ENCODE results near the gene NFASC.

The NFASC gene

DNA sequence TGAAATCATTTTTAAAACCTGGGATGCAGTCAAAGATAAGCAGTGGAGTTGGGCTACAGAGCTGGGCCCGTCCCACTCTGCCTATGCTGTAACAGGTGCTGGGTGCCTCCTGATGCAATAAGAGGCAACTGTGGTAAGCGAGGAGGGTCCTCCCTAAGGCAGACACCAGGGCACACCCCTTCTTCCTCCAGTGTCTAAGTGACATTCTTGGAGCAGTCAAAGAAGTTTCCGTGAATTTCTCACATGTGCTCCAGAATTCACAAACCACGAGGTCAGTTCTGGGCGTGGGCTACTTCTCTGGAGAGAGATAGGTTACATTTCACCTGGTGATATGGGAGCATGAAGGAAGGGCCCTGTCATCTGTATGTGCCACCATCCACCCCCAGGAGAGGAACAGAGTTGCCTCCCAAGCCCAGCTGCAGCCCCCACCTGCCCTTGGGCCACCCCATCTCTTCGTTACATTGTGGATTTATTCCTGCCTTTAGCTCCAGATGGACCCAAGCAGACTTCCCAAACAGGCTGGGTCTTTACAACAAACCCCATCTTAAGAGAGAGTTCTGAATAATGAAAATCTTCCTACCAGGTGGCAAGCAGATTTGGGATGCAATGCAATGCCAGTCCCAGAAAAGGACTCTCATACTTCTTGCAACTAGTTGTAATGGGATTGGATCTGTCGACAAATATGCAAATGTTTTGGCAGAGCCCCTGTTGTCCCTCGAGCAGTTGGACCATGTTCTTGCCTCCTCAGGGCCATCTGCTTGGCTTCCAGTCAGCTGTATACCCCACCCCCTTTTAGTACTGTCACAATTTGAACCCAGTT lies 89.9 kb downstream of the NFASC start:
- no peak for DNase-seq (ENCODE audit: low read depth in 1 of 2, low spot score in 1 of 2)
- in situ Hi-C loops (cut with HindIII; ENCODE audit: low pct_unique_long_range_greater_than_20kb, low sequenced_read_pairs) = no loop called here
- no peak for TF ChIP-seq JUND (IDR thresholded peaks at IDR 0.05; ENCODE audit: low read depth)

DNA sequence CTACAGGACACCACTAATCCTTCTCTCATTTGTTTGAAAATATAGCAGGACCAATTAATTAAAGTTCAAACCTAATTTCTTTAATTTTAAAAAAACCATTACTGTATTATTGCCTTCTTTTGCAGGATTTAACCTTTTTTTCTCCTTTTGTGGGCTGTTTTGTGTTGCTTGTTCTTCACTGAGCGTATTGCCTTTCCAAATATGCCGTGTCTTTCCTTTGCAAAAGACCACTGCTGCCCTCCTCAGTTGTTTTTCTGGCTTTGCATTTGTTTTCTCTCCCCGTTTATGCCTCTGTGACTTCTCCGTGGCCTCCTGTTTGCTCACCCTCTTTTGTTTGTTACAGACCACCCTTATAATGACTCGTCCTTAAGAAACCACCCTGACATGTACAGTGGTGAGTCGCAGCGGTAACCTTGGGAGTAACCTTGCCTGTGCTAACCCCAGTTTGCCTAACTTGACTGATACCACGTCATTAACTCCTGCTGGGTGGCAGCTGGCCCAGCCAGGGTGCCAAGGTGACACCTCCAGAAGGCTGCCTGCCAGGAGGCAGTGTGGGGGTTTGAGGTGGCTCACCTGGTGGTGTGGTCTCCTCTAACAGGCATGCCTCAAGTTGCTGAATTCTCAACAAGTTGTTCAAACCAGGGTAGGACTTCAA lies 91.2 kb downstream of the NFASC start:
- in situ Hi-C loops (cut with HindIII; ENCODE audit: low pct_unique_long_range_greater_than_20kb, low sequenced_read_pairs) = no loop called here
- no peak for TF ChIP-seq JUND (IDR thresholded peaks at IDR 0.05; ENCODE audit: low read depth)
- DNase-seq (ENCODE audit: low read depth in 1 of 2, low spot score in 1 of 2) = no peak

DNA sequence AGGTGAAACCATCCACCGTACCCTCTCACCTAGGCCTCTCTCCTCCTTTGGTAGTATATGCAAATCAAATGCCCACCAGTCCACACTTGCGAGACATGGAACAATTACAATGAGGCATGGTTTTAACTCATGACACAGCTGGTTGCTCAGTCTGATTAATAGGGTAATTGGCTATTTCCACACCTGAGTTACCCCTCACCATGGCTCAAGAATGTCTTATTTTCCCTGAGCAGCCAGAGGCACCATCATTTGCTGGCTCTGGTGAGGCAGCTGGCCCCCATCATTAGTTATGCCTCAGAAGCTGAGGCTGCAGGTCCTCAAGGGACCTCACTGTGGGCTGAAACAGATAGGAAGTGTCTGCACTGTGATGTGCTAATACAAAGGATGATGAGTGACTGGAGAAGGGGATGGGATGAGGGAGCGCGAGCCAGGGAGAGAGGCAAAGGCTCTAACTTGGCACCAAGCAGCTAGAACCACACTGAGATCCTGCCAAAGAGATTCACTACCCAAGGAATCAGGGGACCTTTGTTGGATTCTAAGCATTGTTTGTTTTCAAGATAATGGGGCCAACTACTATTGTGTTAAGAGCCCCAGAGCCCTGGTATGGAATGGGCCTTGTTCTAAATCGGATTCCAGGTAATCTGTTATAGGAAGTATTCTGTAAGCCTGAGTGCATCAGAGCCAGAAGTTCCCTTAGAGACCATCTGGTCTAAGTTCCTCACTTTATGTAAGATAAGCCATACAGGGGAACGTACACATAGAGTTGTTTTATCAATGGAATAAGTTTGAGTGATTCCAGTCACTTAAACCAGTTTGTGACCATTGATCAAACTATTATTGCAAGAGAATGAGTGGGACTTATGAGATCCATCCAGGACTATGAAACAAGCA lies 92.3 kb downstream of the NFASC start:
- no peak for TF ChIP-seq JUND (IDR thresholded peaks at IDR 0.05; ENCODE audit: low read depth)
- DNase-seq (ENCODE audit: low read depth in 1 of 2, low spot score in 1 of 2) = no peak
- in situ Hi-C loops (cut with HindIII; ENCODE audit: low pct_unique_long_range_greater_than_20kb, low sequenced_read_pairs) = no loop called here

DNA sequence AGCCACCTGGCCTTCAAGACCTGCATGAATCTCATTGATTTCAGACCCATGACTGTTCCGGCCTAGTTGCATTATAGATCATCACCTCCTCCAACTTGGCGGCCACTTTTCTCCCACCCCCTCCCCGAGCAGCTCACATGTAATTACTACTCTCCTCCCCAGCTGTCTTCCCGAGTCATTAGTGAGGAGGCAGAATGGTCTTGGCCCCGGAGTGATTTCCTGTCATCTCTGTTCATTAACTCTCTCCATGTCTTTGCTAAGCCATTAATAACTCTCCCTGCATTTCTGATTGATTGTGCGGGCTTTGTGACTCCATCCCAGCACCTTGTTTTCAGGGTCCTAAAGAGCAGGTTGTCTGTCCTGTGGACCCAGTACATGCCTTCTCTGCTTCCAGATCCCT lies 96.8 kb downstream of the NFASC start:
- TF ChIP-seq JUND (IDR thresholded peaks at IDR 0.05; ENCODE audit: low read depth) = no peak
- in situ Hi-C loops (cut with HindIII; ENCODE audit: low pct_unique_long_range_greater_than_20kb, low sequenced_read_pairs) = no loop called here
- no peak for DNase-seq (ENCODE audit: low read depth in 1 of 2, low spot score in 1 of 2)

DNA sequence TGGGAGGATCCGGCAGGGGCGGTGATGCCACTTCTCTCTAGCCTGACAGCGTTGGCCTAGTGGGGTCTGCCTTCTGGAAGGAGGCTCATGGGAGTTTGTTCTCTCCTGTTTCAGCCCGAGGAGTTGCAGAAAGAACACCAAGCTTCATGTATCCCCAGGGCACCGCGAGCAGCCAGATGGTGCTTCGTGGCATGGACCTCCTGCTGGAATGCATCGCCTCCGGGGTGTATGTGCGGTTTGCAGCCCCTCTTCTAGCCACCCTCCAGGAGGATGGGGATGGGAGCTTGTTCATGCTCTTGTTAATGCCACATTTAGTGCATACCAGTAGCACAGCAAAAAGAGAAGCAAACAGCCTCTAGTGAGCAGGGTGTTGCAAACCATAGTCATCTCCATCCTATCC lies 97.5 kb downstream of the NFASC start:
- DNase-seq (ENCODE audit: low read depth in 1 of 2, low spot score in 1 of 2) = no peak
- TF ChIP-seq JUND (IDR thresholded peaks at IDR 0.05; ENCODE audit: low read depth) = no peak
- in situ Hi-C loops (cut with HindIII; ENCODE audit: low pct_unique_long_range_greater_than_20kb, low sequenced_read_pairs) = no loop called here

DNA sequence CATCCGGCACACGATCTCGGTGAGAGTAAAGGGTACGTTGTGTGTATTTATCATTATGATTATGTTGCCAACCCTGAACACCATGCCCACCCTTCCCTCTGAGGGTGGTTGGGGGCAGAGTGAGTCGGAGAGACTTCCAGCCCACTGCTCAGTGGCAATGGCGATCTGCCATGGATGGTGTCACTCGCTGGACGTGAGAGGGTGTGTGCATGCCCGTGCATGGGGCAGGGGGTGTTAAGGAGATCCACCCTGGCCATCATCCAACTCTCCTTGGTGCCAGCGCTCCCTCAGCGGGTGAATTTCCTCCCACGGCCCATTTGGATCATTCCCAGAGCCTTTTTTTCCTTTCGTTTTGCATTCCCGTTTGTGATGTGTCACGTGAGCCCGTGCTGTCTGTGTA lies 98.3 kb downstream of the NFASC start:
- in situ Hi-C loops (cut with HindIII; ENCODE audit: low pct_unique_long_range_greater_than_20kb, low sequenced_read_pairs) = no loop called here
- no peak for TF ChIP-seq JUND (IDR thresholded peaks at IDR 0.05; ENCODE audit: low read depth)
- no peak for DNase-seq (ENCODE audit: low read depth in 1 of 2, low spot score in 1 of 2)

DNA sequence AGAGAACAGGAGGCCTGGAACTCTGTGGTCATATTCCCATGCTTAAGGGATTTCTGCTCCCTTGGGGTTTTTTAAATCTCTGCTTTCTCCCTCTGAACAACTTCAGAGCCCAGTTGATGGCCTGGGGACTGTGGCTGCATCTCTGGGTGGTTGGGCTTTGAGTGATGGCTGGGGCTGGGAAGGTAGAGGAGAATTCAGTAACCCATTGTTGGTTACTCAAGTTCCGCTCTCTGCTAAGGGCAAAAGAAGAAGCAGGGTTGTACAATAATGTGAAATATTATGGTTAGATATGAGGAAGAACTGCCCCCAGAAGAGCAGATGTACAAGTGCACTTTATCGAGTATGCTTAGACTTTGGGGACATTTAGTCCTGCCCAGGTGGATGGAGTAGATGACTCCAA lies 100.3 kb downstream of the NFASC start:
- in situ Hi-C loops (cut with HindIII; ENCODE audit: low pct_unique_long_range_greater_than_20kb, low sequenced_read_pairs) = no loop called here
- DNase-seq (ENCODE audit: low read depth in 1 of 2, low spot score in 1 of 2) = no peak
- TF ChIP-seq JUND (IDR thresholded peaks at IDR 0.05; ENCODE audit: low read depth) = no peak

DNA sequence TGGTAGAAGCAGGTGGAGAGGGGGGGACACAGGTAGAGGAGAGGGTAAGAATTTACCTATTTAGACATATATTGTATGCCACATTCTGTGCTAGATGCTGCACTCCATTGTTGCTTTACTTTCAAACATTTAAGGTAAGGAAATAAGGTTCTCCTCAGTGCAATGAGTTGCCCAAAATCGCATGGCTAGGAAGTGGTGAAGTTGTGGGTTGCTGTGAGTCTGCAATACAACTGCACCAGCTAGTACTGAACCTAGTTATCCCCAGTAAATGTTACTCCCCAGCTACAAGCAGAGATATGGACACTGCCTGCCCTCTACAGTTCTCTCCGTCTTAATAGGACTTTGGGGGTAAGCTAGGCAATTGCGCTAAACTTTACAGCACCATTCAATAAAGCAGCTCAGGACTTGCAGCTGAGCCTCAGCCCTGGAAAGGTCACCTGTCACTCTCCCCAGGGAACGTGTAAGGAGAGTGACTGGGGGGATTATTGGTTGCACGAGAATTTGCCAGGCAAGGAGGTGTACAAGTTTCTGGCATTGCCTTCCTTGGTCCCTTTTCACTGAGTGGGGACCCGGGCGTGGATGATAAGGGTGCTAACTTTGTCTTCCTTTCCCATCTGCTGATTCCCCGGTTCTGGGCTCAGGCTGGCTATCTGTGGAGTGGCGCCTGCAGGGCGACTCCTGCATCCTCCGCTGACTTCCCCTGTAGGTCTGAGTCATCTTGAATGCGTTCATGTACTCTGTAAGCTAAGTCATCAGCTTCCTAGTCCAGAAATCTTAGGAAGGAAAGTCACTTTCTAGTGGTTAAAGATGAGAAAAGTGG lies 101.1 kb downstream of the NFASC start:
- TF ChIP-seq JUND (IDR thresholded peaks at IDR 0.05; ENCODE audit: low read depth) = no peak
- no peak for DNase-seq (ENCODE audit: low read depth in 1 of 2, low spot score in 1 of 2)
- in situ Hi-C loops (cut with HindIII; ENCODE audit: low pct_unique_long_range_greater_than_20kb, low sequenced_read_pairs) = no loop called here

DNA sequence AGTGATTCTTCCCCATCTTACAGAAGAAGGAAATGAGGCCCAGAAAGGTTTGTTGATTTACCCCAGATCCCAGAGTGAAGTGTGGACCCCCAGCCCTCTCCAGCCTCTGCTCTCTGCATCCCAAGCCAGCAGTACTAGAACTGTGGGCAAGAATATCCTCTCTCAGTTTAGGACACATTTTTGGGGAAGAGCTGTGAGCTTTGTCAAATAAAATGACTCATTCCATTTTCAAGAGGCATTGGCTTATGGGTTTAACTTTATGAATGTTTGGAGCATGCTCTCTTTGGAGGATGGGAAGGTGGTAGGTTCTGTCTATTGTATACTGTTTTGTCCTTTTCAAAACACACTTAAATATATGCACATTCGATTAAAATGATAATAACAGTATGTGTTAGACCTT lies 101.8 kb downstream of the NFASC start:
- in situ Hi-C loops (cut with HindIII; ENCODE audit: low pct_unique_long_range_greater_than_20kb, low sequenced_read_pairs) = no loop called here
- no peak for DNase-seq (ENCODE audit: low read depth in 1 of 2, low spot score in 1 of 2)
- TF ChIP-seq JUND (IDR thresholded peaks at IDR 0.05; ENCODE audit: low read depth) = no peak

DNA sequence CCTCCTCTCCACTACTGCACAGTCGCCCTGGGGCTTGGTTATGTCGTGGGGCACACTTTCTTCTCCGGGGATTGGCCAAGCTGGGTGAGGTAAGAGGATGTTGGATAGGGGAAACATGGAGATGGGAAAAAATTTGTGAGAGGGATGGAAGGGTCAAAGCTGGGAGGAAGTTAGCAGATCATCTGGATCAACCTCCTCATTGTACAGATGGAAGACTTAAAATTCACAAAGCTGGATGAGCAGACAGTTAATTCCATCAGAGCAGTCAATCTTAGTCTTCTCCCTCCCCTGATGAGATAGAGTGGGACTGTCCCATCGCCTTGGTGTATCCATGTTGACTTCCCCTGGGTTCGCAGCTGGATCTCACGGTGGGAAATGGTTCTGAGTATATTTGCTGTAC lies 102.8 kb downstream of the NFASC start:
- in situ Hi-C loops (cut with HindIII; ENCODE audit: low pct_unique_long_range_greater_than_20kb, low sequenced_read_pairs) = no loop called here
- no peak for TF ChIP-seq JUND (IDR thresholded peaks at IDR 0.05; ENCODE audit: low read depth)
- DNase-seq (ENCODE audit: low read depth in 1 of 2, low spot score in 1 of 2) = no peak

DNA sequence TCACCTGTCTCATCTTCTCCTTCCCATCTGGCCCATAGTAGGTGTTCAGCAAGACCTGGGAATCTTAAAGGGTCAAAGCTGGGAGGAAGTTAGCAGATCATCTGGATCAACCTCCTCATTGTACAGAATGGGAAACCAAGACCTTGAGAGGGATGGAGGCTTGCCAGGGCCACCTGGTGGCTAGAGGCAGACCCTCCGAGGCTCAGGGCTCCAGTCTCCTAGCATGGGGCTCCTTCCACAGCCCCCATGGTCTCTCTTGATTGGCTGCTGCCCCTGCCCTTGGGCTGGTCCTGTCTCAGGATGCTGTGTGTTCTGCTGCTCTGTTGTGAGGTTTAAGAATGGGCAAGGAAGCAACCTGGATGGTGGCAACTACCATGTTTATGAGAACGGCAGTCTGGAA lies 103.7 kb downstream of the NFASC start:
- TF ChIP-seq JUND (IDR thresholded peaks at IDR 0.05; ENCODE audit: low read depth) = no peak
- in situ Hi-C loops (cut with HindIII; ENCODE audit: low pct_unique_long_range_greater_than_20kb, low sequenced_read_pairs) = no loop called here

DNA sequence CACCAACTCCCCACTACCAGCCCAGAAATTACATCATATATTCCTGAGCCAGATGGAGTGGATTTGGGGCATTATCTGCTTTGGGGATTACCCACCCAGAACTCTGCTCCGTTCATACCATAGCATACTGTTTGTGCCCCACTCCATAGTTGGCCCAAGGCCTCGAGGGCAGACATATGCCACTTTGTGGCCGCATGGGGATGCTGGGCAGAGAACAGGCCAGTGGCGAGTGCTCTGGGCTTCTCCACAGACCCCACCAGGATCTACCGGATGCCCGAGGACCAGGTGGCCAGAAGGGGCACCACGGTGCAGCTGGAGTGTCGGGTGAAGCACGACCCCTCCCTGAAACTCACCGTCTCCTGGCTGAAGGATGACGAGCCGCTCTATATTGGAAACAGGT lies 104.4 kb downstream of the NFASC start:
- no peak for DNase-seq (ENCODE audit: low read depth in 1 of 2, low spot score in 1 of 2)
- TF ChIP-seq JUND (IDR thresholded peaks at IDR 0.05; ENCODE audit: low read depth) = no peak
- in situ Hi-C loops (cut with HindIII; ENCODE audit: low pct_unique_long_range_greater_than_20kb, low sequenced_read_pairs) = no loop called here

More for the DNA sequence above, 103.7 kb downstream of the NFASC start:
- no peak for DNase-seq (ENCODE audit: low read depth in 1 of 2, low spot score in 1 of 2)
